SKM-1 (cell line): ENCODE data around the gene ENDOU.
A peak's percentile ranks its signal among the peaks of the same experiment; 100 is the strongest.

Experiments used
- DNase-seq: peaks from one replicate; lab custom pipeline; 2025; ENCODE audit not compliant: unreplicated experiment; lab: John Stamatoyannopoulos, UW

ENDOU gene, protein sequence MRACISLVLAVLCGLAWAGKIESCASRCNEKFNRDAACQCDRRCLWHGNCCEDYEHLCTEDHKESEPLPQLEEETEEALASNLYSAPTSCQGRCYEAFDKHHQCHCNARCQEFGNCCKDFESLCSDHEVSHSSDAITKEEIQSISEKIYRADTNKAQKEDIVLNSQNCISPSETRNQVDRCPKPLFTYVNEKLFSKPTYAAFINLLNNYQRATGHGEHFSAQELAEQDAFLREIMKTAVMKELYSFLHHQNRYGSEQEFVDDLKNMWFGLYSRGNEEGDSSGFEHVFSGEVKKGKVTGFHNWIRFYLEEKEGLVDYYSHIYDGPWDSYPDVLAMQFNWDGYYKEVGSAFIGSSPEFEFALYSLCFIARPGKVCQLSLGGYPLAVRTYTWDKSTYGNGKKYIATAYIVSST

DNA sequence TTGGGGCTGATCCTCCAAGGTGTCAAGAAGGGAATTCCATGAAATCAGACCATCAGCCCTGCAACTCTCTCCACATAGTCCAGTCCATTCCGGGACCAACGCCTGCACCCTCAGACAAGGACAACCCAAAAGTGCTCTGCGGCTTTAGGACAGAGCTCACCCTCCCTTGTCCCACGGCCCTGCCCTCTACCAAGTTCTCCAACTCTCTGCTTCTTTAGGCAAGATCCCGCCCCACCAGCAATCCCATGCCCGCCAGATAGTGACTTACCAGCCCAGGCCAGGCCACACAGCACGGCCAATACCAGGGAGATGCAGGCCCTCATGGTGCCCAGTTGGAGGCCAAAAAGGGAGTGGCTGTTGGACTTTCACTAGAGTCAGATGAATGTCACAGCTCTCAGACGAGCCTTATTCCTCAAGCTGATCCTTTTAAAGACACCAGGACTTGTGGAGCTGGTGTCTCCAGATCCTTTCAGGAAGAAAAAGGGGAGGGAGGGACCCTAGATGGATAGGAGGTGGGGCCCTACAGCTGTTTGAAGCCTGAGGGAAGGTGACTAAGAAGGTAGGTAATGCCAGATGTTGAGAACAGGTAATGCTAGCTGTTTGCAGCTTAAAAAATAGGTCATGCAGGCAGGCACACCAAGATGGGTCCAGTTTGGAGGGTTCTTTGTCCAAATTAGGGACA, at the start of gene ENDOU:
ENDOU (minus strand) TSS at position 400 of the 682 bp plus-strand sequence; CDS start at position 323, 77 bp downstream.
- no peak for DNase-seq

DNA sequence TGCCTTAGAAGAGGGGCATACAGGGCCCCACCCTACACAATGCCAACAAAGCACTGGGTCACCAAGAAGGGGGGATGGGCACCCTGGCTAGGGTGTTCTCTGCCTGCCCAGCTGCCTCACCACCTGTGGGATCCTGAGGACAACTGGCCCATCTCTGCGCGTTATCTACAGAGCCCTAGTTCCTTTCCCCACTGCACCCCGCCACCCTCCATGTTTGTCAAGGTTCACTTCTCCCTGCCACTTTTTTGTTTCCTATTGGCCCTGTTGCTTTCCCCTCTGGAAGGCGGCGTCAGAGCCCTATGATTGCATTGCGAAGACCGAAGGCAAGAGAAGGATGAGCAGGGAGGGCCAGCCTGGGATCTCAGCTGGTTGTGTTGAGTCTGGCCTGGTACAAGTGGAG, 49.4 kb upstream of the ENDOU start:
- DNase-seq = no peak

DNA sequence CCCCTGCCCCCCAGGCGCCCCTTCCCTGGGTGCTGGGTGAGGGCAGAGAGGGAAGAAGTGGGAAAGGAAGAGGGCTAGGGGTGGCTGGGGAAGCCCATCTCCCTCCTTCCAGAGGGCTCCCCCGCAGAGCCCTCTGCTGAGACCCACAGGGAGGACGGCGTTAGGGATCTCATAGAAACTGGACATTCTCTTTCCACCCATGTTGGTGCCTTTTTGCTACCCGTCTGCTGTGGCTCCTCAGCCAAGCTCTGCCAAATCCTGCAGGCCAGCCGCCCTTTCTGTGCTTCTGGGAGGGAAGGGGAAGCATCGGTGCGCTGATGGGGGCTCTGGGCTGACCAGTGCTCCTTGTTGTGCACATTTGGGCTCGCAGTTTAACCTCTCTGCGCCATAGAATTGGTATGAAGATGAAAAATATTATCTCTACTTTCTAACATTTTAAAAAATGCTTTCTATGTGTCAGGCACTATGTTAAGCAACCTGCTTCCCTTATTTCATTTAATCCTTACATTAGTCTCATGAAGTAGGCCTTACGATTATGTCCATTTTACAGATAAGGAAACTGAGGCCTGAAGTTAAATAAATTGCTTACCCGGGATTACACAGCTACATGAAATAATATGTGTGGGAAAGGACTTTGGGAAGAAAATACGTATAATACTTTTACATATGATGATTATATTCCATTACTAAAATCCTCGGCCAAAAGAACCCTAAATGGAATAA, 48.7 kb upstream of the ENDOU start:
- no peak for DNase-seq

DNA sequence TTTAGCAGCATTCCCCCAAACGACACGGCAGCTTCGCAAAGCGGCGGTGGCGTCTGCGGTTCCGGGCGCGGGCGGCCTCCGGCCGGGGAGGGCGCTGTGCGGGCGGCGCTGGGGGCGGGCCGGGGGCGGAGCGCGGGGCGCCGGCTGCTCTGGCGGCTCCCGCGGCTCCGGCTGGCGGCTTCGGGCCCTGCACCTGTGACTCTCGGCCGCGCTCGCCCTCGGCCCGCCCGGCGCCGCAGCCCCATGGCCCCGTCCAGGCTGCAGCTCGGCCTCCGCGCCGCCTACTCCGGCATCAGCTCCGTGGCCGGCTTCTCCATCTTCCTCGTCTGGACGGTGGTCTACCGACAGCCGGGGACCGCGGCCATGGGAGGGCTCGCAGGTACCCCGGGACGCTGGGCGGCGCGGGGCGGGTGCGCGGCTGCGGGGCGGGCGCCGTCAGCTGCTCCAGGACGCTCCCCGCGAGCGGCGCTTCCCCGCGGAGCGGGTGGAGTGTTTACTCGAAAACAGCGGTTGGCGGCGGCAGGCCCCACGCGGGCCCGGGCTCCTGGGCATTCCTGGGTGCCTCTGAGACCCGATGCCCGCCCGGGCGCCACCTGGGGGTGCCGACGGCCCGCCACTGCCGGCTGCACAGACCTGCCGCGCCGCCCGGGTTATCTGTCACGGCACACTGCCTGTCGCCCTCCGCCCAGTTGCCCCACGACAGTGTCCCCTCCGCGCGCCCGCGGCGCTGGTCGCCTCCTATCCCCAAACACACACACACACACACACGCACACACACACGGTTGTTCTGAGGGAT, 48.0 kb upstream of the ENDOU start, which contains the start of gene SLC48A1:
SLC48A1 (plus strand) TSS at position 177 of the 796 bp plus-strand sequence; CDS start at position 244, 67 bp downstream.
- DNase-seq = no peak

DNA sequence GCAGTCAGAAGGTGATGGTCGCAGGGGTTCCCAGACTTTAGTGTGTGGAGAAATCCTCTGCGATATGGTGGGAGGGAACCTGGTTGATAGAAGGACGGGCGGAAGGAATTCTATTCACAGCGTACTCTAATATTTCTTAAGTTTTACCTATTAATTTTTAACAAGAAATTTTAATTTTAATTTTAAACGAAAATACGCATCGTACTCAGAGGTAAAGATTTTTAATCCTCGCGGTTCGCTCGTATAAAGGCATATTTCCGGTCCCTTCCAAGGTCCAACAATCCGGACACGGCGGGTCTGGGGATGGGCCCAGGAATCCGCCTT, 47.4 kb upstream of the ENDOU start:
- no peak for DNase-seq

DNA sequence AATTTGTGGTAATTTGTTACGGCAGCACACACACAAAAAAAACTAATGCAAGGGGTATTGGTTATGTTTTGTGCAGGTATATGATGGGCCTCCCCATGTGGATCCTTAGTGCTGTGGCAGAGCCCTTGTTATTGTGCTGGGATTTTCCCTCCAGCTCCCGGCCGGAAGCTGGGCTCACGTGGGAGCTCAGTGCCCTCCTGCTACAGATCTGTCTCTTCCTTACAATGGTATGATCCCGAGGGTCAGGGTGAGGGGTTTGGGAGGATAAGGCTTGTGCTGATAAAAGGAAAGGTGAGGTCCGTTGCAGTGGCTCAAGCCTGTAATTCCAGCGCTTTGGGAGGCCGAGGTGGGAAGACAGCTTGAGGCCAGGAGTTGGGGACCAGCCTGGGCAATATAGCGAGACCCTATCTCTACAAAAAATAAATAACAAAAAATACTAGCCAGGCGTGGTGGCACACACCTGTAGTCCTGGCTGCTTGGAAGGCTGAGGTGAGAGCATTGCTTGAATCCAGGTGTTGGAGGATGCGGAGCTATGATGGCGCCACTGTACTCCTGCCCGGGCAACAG, 46.9 kb upstream of the ENDOU start:
- DNase-seq = no peak

DNA sequence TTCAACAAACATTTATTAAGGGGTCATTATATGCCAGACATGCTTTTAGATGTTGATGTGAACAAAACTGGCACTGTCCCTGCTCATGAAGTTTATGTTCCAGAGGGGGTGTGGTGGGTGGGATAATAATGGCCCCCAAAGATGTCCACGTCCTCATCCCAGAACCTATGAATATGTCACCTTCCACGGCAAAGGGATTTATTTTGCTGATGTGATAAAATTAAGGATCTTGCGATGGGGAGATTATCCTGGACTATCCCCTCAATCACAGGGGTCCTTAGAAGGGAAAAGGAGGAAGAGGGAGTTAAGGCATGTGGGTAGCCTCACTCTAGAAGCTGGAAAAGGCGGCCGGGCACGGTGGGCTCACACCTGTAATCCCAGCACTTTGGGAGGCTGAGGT, 46.0 kb upstream of the ENDOU start:
- no peak for DNase-seq

DNA sequence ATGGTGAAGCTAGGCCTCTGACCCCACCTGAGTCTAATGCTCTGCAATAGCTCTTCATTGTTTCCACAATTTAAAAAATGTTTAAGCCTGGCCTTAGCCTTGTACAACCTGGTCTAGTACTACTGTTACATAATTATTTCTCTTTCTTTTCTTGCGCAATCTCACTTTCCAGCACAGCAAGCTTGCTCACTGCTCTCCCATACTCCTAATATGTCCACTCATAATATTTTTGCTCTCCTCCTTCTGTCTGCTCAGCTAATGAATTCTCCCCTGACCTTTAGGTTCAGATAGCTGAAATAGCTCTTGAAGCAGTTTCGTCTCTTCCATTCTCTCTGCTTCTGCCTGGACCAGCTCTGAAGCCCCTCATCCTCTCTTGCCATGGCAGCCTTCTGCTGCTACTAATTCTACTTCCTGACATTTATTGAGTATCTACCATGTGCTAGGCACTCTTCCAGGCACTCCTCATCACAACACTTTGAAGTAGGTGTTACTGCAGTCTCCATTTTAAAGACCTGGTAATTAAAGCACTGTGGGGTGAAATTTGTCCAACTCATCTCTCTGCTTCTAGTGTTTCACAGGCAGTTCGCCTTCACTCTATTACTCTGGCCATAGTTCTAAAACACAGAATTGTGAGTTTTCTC, 44.9 kb upstream of the ENDOU start:
- DNase-seq = peak; percentile 40

DNA sequence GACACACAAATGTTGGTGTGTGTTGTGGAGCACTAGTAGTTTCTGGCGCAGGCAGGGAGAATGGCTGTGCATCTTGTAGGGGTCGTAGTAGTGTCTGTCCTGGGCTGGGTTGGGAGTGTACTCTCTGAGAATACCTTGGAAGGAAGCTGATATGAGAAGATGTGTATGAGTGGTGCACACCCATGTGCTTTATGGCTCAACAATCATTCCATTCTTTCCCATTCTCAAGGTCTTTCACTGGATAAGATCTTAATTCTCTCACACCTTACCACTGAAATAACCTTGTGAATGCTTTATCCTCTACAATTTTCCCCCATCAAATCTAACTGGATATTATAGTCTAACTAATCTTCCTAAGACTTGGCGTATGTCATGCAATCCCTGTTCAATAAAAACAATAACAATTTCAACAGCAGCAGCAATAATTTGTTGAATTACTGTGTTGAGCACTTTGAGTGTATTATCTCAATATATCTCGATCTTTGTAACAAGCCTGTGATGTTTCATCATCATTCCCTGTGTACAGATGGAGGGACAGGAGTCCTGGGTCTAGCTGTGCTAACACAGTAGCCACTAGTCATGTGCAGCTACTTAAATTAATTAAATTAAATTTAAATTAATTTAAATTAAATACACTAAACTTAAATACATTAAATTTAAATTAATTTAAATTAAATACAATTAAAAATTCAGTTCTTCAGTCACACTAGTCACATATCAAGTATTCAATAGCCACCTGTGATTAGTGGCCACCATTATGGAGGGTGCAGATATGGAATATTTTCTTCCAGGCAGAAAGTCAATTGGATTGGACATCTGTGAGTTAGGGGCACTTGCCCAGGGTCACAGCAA, 44.2 kb upstream of the ENDOU start:
- no peak for DNase-seq

DNA sequence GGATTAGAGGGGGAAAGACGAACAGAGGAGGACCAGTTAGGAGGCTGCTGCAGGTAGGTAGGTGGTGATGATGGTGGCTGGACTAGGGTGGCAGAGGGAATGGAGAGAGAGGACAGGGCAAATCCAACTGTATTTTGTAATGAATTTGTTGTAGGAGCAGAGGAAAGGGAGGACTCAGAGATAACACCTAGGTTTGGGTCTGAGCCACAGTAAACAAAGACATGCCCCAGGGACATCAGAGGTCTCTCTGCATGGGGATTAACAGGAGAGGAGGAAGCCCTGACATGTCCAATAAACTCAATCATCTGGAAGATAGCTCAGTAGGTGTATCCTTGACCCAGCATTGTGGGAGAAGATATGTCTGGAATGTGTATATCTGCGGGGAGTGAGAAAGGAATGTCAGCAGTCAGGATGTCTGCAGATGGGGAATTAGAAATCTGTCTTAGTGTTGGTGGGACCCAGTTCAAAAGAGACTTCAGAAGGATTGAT, 43.1 kb upstream of the ENDOU start:
- DNase-seq = no peak

DNA sequence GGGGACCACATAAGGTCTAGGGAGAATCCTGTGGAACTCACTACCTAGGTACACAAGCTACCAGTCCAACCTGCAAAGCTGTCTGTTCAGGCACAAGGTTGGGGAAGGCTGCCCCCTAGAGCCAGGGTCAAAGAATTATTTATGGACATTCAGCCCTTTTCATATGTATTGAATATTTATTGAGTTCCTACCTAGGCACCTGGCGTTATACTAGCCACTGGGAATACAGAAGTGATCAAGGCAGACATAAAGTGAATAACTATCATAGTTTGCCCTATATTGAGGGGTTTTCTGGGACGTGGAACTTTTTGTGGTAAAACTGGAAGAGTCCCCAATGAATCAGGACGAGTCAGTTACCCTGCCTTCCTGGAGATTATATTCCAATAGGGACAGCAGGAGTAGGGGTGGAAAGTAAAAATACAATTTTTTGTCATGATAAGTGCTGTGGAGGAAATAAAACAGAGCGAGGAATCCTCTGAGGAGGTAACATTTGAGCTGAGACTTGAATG, 42.0 kb upstream of the ENDOU start:
- DNase-seq = no peak

DNA sequence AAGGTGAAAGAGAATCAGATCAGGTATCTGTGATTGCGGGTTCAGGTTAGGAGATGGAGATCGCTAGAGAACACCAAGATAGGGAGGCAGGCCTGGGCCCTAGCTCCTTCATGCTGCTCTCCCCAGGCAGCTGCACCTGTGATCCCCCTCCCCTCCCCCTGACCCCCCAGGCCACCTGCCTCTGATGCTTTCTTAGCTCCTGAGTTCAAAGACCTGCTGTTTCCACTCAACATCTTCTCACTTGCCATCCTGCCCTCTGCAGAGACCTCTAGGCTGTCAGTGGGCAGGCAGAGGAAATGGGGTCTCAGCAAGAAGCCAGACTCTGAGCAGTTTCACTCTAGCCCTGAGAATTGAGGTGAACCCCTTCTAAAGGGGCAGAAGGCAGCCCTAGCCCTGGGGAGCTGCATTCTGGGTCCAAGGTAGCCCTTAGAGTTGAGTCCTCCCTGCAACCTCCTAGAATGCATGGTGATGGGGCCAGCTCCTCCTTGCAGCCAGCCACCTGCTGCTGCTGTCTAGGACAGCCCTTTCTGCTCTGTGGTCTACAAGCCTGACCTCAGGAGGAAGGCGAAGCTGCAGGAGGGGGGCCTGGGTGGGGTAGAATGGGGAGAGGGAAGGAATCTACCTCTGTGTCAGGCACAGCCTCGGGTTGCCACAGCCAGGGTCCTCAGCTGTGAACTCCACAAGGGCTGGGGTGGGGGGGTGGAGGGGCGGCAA, 41.4 kb upstream of the ENDOU start:
- no peak for DNase-seq

DNA sequence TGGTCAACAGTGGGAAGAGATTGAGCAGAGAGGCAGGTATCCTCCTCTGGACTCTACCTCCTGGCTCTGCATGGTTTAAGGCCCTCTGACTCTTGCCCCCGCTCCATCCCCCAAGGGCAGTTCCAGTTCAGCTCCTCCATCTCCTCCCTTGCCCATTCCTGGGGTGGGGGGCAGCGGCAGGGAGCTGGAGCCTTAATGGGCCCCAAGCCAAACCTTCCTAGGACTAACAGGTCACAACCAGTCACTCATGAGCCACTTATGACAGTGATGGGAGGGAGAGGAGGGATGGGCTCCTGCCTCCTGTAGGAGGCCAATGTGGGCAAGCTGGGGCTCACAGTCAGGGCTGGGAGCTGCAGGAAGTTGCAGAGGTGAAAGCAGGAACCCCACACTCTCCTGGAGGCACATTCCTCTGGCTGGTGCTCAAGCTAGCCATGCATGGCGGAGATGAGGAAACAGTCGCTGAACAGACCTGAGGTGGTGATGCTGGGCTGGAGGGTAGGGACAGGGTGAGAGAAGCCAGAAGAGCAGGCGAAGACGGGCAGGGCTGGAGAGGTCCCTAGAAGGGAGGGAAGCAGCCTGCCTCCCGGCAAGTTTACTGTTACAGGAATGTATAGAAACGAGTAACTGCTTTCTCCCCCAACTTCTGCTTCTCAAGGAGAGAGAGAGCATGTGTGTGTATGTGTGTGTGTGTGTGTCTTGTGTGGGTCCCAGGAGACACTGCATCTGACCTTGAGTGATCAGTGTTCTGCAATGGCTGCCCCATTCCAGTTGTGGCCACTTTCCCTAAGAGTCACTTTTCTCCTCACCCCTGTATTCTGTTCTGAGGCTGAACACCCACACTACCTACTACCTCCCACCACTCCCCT, 38.4 kb upstream of the ENDOU start:
- DNase-seq = no peak

DNA sequence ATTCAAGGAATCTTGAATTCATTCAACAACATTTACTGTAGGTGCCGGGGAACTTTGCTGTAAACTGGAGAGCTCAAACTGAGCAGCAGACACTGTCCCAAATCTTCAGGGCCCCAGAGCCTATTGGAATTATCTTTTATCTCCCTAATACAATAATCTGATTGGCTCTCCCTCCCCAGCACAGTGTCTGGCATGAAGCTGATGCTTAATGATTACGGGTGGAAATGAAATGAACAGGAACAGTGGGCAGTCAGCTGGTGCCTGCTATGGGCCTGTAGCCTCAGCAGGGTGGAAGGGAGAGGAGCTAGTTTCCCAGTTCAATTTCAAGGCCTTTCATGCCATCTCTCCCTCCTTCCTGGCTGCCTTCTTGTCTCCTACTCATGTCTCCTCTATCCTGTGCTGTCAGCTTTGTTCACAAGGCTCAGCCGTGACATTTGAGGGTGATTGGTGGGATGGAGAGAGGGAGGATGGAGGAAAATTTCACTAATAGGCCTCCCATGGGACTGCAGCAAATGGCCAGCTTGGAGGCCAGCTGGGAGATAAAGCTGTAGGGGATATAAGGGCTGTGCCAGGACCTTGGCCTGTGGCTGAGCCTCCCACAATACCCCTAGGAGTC, 37.7 kb upstream of the ENDOU start:
- no peak for DNase-seq

DNA sequence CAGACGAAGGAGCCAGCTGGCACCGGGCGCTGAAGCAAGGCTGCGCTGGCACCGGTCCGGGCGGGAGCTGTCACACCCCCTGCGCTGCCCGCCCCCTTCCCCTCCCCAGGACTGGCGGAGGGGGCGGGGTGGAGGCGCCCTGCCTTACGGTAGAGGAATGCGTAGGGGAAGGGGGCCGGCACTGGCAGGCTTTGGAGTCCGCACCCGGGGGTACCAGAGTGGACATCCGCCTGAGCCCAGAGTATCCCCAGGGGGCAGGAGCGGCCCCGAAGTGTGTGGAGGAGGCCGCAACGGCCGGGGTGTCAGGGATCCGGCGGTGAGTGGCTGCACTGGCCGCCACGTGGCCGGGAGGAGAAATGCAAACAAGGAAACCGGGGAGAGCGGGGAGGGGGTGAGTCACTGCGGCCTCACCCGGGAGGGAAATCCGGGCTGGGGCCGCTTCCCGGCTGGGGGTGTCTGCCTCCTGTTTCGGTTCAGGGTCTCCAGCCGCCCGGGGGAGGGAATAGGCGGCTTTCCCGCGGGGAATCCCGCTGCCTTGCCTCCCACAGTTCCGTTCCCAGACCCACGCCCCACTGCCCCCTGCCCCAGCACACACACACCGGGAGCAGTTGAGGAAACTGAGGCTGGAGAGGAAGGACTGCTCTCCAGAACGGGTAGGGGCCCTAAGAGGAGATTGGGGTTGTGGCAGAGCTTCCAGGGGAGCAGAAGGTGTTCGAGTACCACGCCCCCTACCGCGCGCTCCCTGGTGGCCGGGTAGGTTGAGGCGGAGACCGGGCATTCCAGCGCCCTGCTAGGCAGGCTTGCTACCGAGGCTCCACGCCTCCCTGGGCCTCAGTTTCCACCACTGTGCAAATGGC, 33.8 kb upstream of the ENDOU start, which contains the start of gene RAPGEF3:
RAPGEF3 (minus strand) TSS at position 47 of the 857 bp plus-strand sequence. CDS start 324 bp downstream, outside the sequence.
- no peak for DNase-seq

DNA sequence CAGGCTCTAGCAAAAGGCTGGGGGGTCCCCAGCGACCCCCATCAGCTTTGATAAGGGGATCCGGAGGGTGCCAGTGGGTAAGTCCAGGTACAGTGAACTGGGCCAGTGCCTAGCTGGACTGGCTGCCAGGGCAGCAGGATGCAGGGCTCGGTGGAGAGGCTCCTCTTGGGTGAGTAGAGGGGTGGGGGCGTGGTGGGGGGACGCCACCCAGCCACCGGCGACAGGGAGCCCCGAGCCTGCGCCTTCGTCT, 33.2 kb upstream of the ENDOU start:
- DNase-seq = no peak
